IPS-18a (cell line): Measurements from ENCODE around the gene LRIG3.
"Not testable (repeated sequence)": the region's sequence is repeated elsewhere in the genome, so short reads cannot be mapped to it uniquely, and the experiment has no call there.

ENCODE experiments used
- H3K27ac ChIP-seq: one replicate; pipeline ENCODE4 v1.5.1; 2013; ENCODE audit warnings: low read length
- H3K27me3 ChIP-seq: one replicate; pipeline ENCODE4 v1.6.1; 2013; ENCODE audit warnings: mild to moderate bottlenecking, low read length; ENCODE audit not compliant: control insufficient read depth, insufficient read depth
- H3K36me3 ChIP-seq: one replicate; pipeline ENCODE4 v1.6.1; 2013; ENCODE audit warnings: low read depth, low read length; ENCODE audit not compliant: control insufficient read depth
- H3K4me1 ChIP-seq: one replicate; pipeline ENCODE4 v1.6.1; 2013; ENCODE audit warnings: low read depth, low read length; ENCODE audit not compliant: control insufficient read depth
- H3K4me3 ChIP-seq: one replicate; pipeline ENCODE4 v1.5.1; 2013; ENCODE audit warnings: low read length
- H3K9ac ChIP-seq: one replicate; pipeline ENCODE4 v1.6.1; 2013; ENCODE audit warnings: mild to moderate bottlenecking, low read length, moderate library complexity
- H3K9me3 ChIP-seq: one replicate; pipeline ENCODE4 v1.6.1; 2013; ENCODE audit warnings: low read depth, low read length; ENCODE audit not compliant: control insufficient read depth

LRIG3 gene

GRCh38 chr12:58950739-58951100 lies 30.4 kb upstream of the LRIG3 start:
- no peak overlapping the region for H3K27ac ChIP-seq
- H3K27me3 ChIP-seq = no peaks in the 10 kb centered on the region
- H3K4me3 ChIP-seq = no peak overlapping the region
- no peak overlapping the region for H3K9ac ChIP-seq
- H3K4me1 ChIP-seq = no peaks in the 10 kb centered on the region
- no peaks in the 10 kb centered on the region for H3K36me3 ChIP-seq
- H3K9me3 ChIP-seq = no peaks in the 10 kb centered on the region

- not testable (repeated sequence) for H3K4me3 ChIP-seq, H3K36me3 ChIP-seq, H3K4me1 ChIP-seq, H3K9ac ChIP-seq, H3K27ac ChIP-seq, H3K27me3 ChIP-seq, H3K9me3 ChIP-seq
Observed at GRCh38 chr12:58949954-58950738, 29.8 kb upstream of the LRIG3 start.

DNA sequence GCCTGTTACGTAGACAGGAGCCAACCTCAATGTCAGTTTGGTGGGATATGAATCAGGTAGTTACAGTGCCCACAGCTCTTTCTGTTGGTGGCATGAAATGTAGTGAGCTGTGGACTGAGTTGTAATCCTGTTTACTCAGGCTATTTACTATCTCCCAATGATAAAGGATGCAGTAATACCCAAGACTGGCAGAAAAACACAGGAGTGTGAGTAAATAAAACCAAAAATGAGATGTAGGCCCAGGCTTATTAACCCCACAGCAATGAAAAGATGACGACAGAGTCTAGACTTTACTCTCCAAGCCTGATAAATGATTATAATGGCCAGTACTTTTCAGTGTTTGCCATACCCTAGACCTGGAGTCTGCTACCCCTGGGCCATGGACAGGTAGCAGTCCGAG lies 22.8 kb upstream of the LRIG3 start:
- no peaks in the 10 kb centered on the region for H3K4me1 ChIP-seq
- no peaks in the 10 kb centered on the region for H3K27me3 ChIP-seq
- no peaks in the 10 kb centered on the region for H3K36me3 ChIP-seq
- no peak overlapping the region for H3K27ac ChIP-seq
- H3K4me3 ChIP-seq = no peak overlapping the region
- no peak overlapping the region for H3K9ac ChIP-seq
- no peaks in the 10 kb centered on the region for H3K9me3 ChIP-seq

GRCh38 chr12:58942345-58942744 lies 22.0 kb upstream of the LRIG3 start:
- no peaks in the 10 kb centered on the region for H3K27me3 ChIP-seq
- H3K36me3 ChIP-seq = no peaks in the 10 kb centered on the region
- H3K9ac ChIP-seq = no peak overlapping the region
- H3K4me3 ChIP-seq = no peak overlapping the region
- H3K4me1 ChIP-seq = no peaks in the 10 kb centered on the region
- H3K9me3 ChIP-seq = no peaks in the 10 kb centered on the region
- H3K27ac ChIP-seq = no peak overlapping the region

- no peak overlapping the region for H3K4me3 ChIP-seq
- H3K27me3 ChIP-seq = no peaks in the 10 kb centered on the region
- H3K36me3 ChIP-seq = no peaks in the 10 kb centered on the region
- no peak overlapping the region for H3K9ac ChIP-seq
- no peaks in the 10 kb centered on the region for H3K9me3 ChIP-seq
- no peak overlapping the region for H3K27ac ChIP-seq
- H3K4me1 ChIP-seq = no peaks in the 10 kb centered on the region
Observed at GRCh38 chr12:58939399-58940100, 19.2 kb upstream of the LRIG3 start.

- H3K36me3 ChIP-seq = no peaks in the 10 kb centered on the region
- H3K4me1 ChIP-seq = no peaks in the 10 kb centered on the region
- no peak overlapping the region for H3K27ac ChIP-seq
- no peaks in the 10 kb centered on the region for H3K9me3 ChIP-seq
- no peak overlapping the region for H3K9ac ChIP-seq
- H3K27me3 ChIP-seq = no peaks in the 10 kb centered on the region
- no peak overlapping the region for H3K4me3 ChIP-seq
Observed at GRCh38 chr12:58938440-58938839, 18.1 kb upstream of the LRIG3 start.

GRCh38 chr12:58934528-58934927 lies 14.2 kb upstream of the LRIG3 start:
- H3K4me3 ChIP-seq = no peak overlapping the region
- H3K9ac ChIP-seq = no peak overlapping the region
- H3K27me3 ChIP-seq = no peaks in the 10 kb centered on the region
- no peaks in the 10 kb centered on the region for H3K9me3 ChIP-seq
- H3K4me1 ChIP-seq = no peaks in the 10 kb centered on the region
- no peak overlapping the region for H3K27ac ChIP-seq
- H3K36me3 ChIP-seq = no peaks in the 10 kb centered on the region

- Histone ChIP-seq H3K27me3 (no peaks in the 10 kb centered on the region), H3K9me3 (no peaks in the 10 kb centered on the region), H3K9ac (no peak overlapping the region), H3K27ac (no peak overlapping the region), H3K4me1 (no peaks in the 10 kb centered on the region), H3K36me3 (no peaks in the 10 kb centered on the region), H3K4me3 (no peak overlapping the region)
Observed at GRCh38 chr12:58932806-58933681, 12.7 kb upstream of the LRIG3 start.

DNA sequence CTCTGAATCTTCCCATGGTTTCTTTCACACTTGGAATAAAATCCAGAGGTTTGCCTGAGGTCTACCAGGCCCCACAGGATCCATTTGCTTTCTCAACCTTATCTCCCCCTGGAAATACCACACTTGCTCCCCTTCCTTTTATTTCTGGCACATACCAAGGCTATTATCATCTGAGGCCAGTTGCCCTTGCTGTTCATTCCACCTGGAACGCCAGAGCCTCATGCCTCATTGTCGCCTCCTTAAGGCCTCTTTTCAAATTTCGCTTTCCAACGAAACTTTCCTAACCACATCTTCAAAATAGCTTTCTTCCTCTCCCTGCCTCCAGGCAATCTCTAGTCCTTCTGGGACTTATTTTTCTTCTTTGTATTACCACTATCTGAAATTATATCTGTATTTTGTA lies 11.2 kb upstream of the LRIG3 start:
- Histone ChIP-seq H3K4me3 (no peak overlapping the region), H3K36me3 (no peaks in the 10 kb centered on the region), H3K4me1 (no peaks in the 10 kb centered on the region), H3K27me3 (no peaks in the 10 kb centered on the region), H3K9ac (no peak overlapping the region), H3K9me3 (no peaks in the 10 kb centered on the region), H3K27ac (no peak overlapping the region)

DNA sequence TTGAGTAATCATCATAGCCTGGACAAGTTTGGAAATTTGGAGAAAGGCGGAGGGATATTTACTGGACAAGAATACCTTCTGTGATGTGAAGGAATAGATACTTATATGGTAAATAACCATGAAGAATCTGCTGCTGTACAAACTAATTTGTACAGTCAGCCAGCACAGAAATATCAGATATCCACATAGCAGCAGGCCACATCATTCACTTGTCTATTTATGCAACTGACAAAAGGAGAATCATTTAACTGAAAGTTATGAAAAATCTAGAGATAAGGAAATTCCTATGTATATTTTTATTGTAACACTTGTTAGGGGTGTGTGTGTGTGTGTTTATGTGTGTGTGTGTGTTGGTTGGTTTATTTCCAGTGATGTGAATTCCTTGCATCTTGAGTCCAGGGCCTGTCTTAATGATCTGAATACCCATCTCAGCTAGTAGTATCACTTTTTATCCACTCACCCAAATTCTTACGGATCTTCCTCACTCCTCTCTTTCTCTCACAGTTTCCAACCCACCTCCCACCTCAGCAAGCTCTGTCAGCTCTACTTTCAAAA lies 10.5 kb upstream of the LRIG3 start:
- H3K4me3 ChIP-seq = no peak overlapping the region
- no peaks in the 10 kb centered on the region for H3K36me3 ChIP-seq
- H3K9me3 ChIP-seq = no peaks in the 10 kb centered on the region
- H3K27ac ChIP-seq = no peak overlapping the region
- no peaks in the 10 kb centered on the region for H3K4me1 ChIP-seq
- no peak overlapping the region for H3K9ac ChIP-seq
- H3K27me3 ChIP-seq = no peaks in the 10 kb centered on the region

- H3K27me3 ChIP-seq = no peaks in the 10 kb centered on the region
- H3K36me3 ChIP-seq = no peaks in the 10 kb centered on the region
- no peak overlapping the region for H3K4me3 ChIP-seq
- no peak overlapping the region for H3K9ac ChIP-seq
- H3K4me1 ChIP-seq = peaks cover 6% of the 10 kb centered on the region
- H3K9me3 ChIP-seq = no peaks in the 10 kb centered on the region
- no peak overlapping the region for H3K27ac ChIP-seq
Observed at GRCh38 chr12:58927120-58927519, 6.8 kb upstream of the LRIG3 start.
